Hindlimb muscle (tissue), 1 donor: ENCODE data around the gene SGPP1. TPM values are rescaled to one million over a fixed set of nuclear protein-coding genes. Genes with fewer than 3 reads are reported as not detected.
A peak's percentile ranks its signal among the peaks of the same experiment; 100 is the strongest.
"Not testable (repeated sequence)": the region's sequence is repeated elsewhere in the genome, so short reads cannot be mapped to it uniquely, and the experiment has no call there.

Experiments
- DNase-seq: peaks from one replicate; pipeline ENCODE4 v3.0.0-alpha.2; 2013
- polyA plus RNA-seq: library from polyadenylated mRNA; unstranded; fragments of 120-200 nt; gene quantifications from one replicate; pipeline ENCODE4 v1.2.1, GENCODE V29; 2013; ENCODE audit not compliant: insufficient read length

SGPP1 gene
- polyA plus RNA-seq, 1 donor: 8.2 TPM

GRCh38 chr14:63672417-63673180 lies 55.3 kb downstream of the SGPP1 start:
- no peak for DNase-seq

- no peak for DNase-seq
These were observed 55.9 kb downstream of the SGPP1 start for GRCh38 chr14:63671987-63672386.

GRCh38 chr14:63670692-63671091 lies 57.2 kb downstream of the SGPP1 start:
- no peak for DNase-seq

DNA sequence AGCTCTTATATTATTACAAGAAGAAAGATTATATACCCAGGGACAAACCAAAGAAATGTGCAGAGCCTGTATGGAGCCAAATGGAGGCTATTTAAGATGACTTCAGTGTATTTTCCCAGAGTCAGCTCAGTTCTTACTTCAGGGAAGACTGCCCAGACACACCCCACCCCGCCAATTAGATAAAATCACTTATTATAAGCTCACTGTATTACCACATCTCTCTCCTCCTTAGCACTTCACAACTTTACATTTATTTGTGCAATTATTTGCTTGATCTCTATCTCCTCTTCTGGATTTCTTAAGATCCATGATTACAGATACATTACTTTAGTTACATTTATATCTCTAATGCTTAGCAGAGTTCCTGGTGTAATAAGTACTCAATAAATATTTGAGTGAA lies 61.5 kb downstream of the SGPP1 start:
- no peak for DNase-seq

- DNase-seq: no peak
These were observed 64.2 kb downstream of the SGPP1 start for GRCh38 chr14:63663428-63664341.

DNA sequence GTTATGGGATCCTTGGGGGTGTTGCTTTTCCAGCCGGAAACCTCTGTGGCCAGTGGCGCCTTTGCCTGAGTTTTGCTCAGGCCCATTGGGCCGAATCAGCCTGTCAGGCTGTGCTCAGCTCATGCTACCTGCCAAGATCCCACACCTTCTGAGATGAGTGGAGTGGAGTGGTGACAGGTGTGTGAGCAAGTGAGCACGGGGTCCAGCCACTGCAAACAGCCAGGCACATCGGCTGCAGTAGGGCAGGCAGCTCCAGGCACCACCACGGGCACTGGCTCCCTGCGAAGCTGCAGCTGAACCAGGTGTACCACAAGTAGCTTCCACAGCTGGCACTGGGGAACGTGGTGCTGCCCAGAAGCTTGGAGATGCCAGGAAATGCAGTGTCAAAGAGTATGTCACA lies 65.1 kb downstream of the SGPP1 start:
- DNase-seq: no peak

DNA sequence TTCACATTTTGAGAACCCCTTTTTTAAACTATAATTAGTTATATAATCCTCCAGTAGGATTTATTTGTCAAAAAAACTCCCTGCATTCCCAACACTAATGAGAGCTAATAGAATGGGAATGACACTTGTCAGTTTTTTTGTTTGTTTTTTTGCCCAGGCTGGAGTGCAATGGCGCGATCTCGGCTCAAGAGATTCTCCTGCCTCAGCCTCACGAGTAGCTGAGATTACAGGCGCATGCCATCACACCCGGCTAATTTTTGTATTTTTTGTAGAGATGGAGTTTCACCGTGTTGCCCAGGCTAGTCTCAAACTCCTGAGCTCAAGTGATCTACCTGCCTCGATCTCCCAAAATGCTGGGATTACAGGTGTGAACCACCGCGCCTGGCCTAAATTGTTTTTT lies 66.0 kb downstream of the SGPP1 start:
- not testable (repeated sequence) for DNase-seq

DNA sequence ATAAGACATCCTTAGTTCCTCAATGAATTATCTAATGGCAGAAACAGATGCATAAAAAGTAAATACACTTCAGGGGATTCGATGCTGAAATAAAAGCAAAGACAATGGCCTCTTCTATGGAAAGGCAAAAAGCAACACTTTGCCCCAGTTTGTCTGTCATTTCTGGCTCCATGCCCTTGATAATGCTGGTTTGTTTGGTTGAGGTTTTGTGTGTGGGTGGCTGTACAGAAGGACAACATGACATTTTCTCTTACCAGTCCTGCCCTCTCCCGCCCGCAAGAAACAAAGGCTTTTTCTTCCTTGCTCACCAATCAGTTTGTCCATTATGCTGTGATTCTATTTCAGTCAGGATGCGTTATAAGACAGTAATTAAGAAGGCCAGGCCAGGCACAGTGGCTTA lies 68.1 kb downstream of the SGPP1 start:
- no peak for DNase-seq

DNA sequence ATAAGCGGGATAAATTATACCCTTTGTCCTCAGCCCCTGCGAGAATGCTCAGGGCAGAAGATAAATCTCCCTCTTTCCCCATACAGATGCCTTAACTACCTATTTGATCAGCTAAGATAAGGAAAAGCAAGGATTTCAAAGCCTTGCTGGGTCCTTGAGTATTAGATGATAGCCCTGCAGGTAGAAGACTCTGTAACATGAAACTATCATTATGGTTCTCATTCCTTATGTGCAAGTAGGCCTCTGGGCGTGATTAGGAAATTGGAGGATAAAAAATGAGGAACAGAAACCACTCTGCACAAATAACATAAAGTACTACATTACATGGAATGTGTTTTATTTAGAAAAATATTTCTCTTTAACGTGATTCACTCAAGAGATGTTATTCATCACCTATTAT lies 71.7 kb downstream of the SGPP1 start:
- no peak for DNase-seq

GRCh38 chr14:63654936-63655335 lies 72.9 kb downstream of the SGPP1 start:
- DNase-seq: no peak

- DNase-seq: no peak
These were observed 73.5 kb downstream of the SGPP1 start for GRCh38 chr14:63654346-63654745.

- no peak for DNase-seq
These were observed 75.5 kb downstream of the SGPP1 start for GRCh38 chr14:63652406-63652805.

- no peak for DNase-seq
These were observed 77.5 kb downstream of the SGPP1 start for GRCh38 chr14:63650256-63650952.

GRCh38 chr14:63647696-63648410 lies 80.0 kb downstream of the SGPP1 start:
- DNase-seq: no peak

DNA sequence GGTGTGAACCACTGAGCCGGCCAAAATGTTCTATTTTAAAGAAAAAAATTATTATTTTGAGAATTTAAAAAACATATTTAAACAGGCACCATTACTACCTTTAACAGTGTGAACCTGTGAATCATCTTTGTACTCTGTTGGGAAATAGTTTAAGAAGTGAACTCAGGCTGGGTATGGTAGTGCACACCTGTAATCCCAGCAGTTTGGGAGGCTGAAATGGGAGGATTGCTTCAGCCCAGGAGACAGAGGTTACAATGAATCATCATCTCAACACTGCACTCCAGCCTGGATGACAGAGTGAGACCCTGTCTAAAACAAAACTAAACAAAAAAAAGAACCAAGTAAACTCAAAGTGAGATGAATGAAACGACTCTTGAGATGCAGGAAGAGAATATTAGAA lies 83.1 kb downstream of the SGPP1 start:
- no peak for DNase-seq

GRCh38 chr14:63642656-63643382 lies 85.0 kb downstream of the SGPP1 start:
- DNase-seq: peak; percentile 5

GRCh38 chr14:63642229-63642611 lies 85.6 kb downstream of the SGPP1 start:
- DNase-seq: peak; percentile 95

- DNase-seq: peak; percentile 99
These were observed 86.2 kb downstream of the SGPP1 start, which contains the start of gene WDR89 for GRCh38 chr14:63641473-63642228. Gene WDR89, minus strand, starts transcription at chr14:63641871. Its CDS starts 41,929 bp downstream, at chr14:63599942.

GRCh38 chr14:63638493-63638892 lies 89.4 kb downstream of the SGPP1 start:
- no peak for DNase-seq

GRCh38 chr14:63636094-63636635 lies 91.7 kb downstream of the SGPP1 start:
- DNase-seq: not testable (repeated sequence)
